ENCODE measurements around the gene SFXN2. TPM values are rescaled to one million over a fixed set of nuclear protein-coding genes. Genes with fewer than 3 reads are reported as not detected.
"Not testable (repeated sequence)": the region's sequence is repeated elsewhere in the genome, so short reads cannot be mapped to it uniquely, and the experiment has no call there.

The SFXN2 gene
- polyA plus RNA-seq, 1 donor: 27.3 TPM

GRCh38 chr10:102752934-102753664 is 38.7 kb downstream of the SFXN2 start:
- no peaks in the 10 kb centered on the region for H3K36me3 ChIP-seq (ENCODE audit: control insufficient read depth, insufficient read depth, low read length)
- WGBS (ENCODE audit: insufficient coverage, low lambda C conversion rate): no CpG with 5 or more reads among the region's 4 CpGs
- H3K27ac ChIP-seq (ENCODE audit: low read length): no peak overlapping the region
- no peaks in the 10 kb centered on the region for H3K27me3 ChIP-seq (ENCODE audit: control insufficient read depth, insufficient read depth, low read length)
- no peaks in the 10 kb centered on the region for H3K9me3 ChIP-seq (ENCODE audit: control insufficient read depth, low read depth, low read length)
- no peak overlapping the region for H3K4me3 ChIP-seq (ENCODE audit: low read length)
- H3K4me1 ChIP-seq (ENCODE audit: control insufficient read depth, insufficient read depth, low read length): no peaks in the 10 kb centered on the region
- DNase-seq: peak; percentile 39 to 55

- 100% methylated on average over 1 of the region's 1 CpG for WGBS (ENCODE audit: insufficient coverage, low lambda C conversion rate)
- H3K9me3 ChIP-seq (ENCODE audit: control insufficient read depth, low read depth, low read length): no peaks in the 10 kb centered on the region
- DNase-seq: no peak
- no peaks in the 10 kb centered on the region for H3K27me3 ChIP-seq (ENCODE audit: control insufficient read depth, insufficient read depth, low read length)
- H3K4me1 ChIP-seq (ENCODE audit: control insufficient read depth, insufficient read depth, low read length): no peaks in the 10 kb centered on the region
- H3K27ac ChIP-seq (ENCODE audit: low read length): no peak overlapping the region
- no peaks in the 10 kb centered on the region for H3K36me3 ChIP-seq (ENCODE audit: control insufficient read depth, insufficient read depth, low read length)
- no peak overlapping the region for H3K4me3 ChIP-seq (ENCODE audit: low read length)
Measured at GRCh38 chr10:102753718-102754117, 39.3 kb downstream of the SFXN2 start.

- no peaks in the 10 kb centered on the region for H3K27me3 ChIP-seq (ENCODE audit: control insufficient read depth, insufficient read depth, low read length)
- no peaks in the 10 kb centered on the region for H3K36me3 ChIP-seq (ENCODE audit: control insufficient read depth, insufficient read depth, low read length)
- no peak for DNase-seq
- no peaks in the 10 kb centered on the region for H3K4me1 ChIP-seq (ENCODE audit: control insufficient read depth, insufficient read depth, low read length)
- H3K4me3 ChIP-seq (ENCODE audit: low read length): no peak overlapping the region
- no peaks in the 10 kb centered on the region for H3K9me3 ChIP-seq (ENCODE audit: control insufficient read depth, low read depth, low read length)
- no peak overlapping the region for H3K27ac ChIP-seq (ENCODE audit: low read length)
- WGBS (ENCODE audit: insufficient coverage, low lambda C conversion rate): no CpG with 5 or more reads among the region's 6 CpGs
Measured at GRCh38 chr10:102757323-102757722, 42.9 kb downstream of the SFXN2 start.

DNA sequence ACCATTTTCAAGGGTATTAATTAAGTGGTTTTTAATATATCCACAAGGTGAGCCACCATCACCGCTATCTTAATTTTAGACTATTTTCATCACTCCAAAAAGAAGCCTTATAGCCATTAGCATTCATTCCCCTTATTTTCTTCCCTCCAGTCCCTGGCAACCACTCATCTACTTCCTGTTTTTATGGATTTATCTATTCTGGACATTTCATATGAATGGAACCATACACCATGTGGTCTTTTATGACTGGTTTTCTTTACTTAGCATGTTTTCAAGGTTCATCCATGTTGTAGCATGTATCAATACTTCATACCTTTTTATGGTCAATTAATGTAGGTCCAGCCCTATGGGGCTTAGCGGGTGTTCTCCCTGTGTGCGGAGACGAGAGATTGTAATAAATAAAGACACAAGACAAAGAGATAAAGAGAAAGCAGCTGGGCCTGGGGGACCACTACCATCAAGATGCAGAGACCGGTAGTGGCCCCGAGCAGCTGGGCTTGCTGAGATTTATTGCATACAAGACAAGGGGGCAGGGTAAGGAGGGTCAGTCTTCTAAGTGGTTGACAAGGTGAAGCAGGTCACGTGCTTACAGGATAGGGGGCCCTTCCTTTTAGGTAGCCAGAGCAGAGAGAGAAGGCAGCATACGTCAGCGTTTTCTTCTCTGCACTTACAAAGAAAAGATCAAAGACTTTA is 44.0 kb downstream of the SFXN2 start:
- DNase-seq: no peak
- H3K9me3 ChIP-seq (ENCODE audit: control insufficient read depth, low read depth, low read length): no peaks in the 10 kb centered on the region
- no peaks in the 10 kb centered on the region for H3K4me1 ChIP-seq (ENCODE audit: control insufficient read depth, insufficient read depth, low read length)
- H3K4me3 ChIP-seq (ENCODE audit: low read length): no peak overlapping the region
- no peak overlapping the region for H3K27ac ChIP-seq (ENCODE audit: low read length)
- H3K27me3 ChIP-seq (ENCODE audit: control insufficient read depth, insufficient read depth, low read length): no peaks in the 10 kb centered on the region
- peaks cover 2% of the 10 kb centered on the region for H3K36me3 ChIP-seq (ENCODE audit: control insufficient read depth, insufficient read depth, low read length)
- 83% methylated on average over 2 of the region's 9 CpGs for WGBS (ENCODE audit: insufficient coverage, low lambda C conversion rate)

GRCh38 chr10:102758933-102759262 is 44.5 kb downstream of the SFXN2 start:
- DNase-seq: not testable (repeated sequence)

DNA sequence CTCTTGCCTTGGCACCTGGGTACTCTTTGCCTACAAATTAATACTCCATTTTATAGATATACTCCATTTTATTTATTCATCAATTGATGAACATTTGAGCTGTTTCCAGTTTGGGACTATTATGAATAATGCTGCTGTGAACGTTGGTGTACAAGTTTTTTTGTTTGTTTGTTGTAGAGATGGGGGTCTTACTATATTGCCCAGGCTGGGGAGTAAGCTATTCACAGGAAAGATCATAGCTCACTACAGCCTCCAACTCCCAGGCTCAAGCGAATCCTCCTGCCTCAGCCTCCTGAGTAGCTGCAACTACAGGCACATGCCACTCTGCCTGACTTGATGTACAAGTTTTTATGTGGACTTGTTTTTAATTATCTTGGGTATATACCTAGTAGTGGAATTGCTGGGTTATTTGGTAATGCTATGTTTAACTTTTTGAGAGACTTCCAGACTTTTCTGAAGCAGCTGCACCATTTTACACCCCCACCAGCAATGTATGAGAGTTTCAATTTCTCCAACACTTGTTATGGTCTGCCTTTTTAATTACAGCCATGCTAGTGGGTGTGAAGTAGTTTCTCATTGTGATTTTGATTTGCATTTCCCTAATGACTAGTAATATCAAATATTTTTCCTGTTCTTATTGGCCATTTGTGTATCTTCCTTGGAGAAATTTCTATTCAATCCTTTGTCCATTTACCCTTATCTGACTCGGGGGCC is 45.2 kb downstream of the SFXN2 start:
- H3K4me3 ChIP-seq (ENCODE audit: low read length): no peak overlapping the region
- H3K4me1 ChIP-seq (ENCODE audit: control insufficient read depth, insufficient read depth, low read length): no peaks in the 10 kb centered on the region
- peaks cover 3% of the 10 kb centered on the region for H3K36me3 ChIP-seq (ENCODE audit: control insufficient read depth, insufficient read depth, low read length)
- 83% methylated on average over 1 of the region's 3 CpGs for WGBS (ENCODE audit: insufficient coverage, low lambda C conversion rate)
- H3K27ac ChIP-seq (ENCODE audit: low read length): no peak overlapping the region
- H3K9me3 ChIP-seq (ENCODE audit: control insufficient read depth, low read depth, low read length): no peaks in the 10 kb centered on the region
- no peaks in the 10 kb centered on the region for H3K27me3 ChIP-seq (ENCODE audit: control insufficient read depth, insufficient read depth, low read length)
- no peak for DNase-seq

More at GRCh38 chr10:102758933-102759262, 44.5 kb downstream of the SFXN2 start:
- no CpG with 5 or more reads among the region's 12 CpGs for WGBS (ENCODE audit: insufficient coverage, low lambda C conversion rate)
- not testable (repeated sequence) for H3K27me3 ChIP-seq (ENCODE audit: control insufficient read depth, insufficient read depth, low read length); H3K4me1 ChIP-seq (ENCODE audit: control insufficient read depth, insufficient read depth, low read length); H3K4me3 ChIP-seq (ENCODE audit: low read length); H3K9me3 ChIP-seq (ENCODE audit: control insufficient read depth, low read depth, low read length); H3K27ac ChIP-seq (ENCODE audit: low read length); H3K36me3 ChIP-seq (ENCODE audit: control insufficient read depth, insufficient read depth, low read length)

DNA sequence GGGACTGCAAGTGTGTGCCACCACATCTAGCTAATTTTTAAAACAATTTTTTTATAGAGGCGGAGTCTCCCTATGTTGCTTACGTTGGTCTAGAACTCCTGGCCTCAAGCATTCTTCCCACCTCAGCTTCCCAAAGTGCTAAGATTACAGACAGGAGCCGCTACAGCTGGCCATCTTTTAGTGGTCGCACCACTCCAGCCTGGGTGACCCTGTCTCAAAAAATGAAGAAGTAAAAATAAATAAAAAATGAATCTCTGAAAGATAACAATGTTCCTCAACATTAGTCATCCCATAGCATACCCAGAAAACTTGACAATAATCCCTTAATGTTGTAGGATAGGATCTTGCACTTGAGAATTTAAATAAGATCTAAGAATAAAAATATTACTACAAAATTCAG is 47.5 kb downstream of the SFXN2 start:
- no CpG with 5 or more reads among the region's 4 CpGs for WGBS (ENCODE audit: insufficient coverage, low lambda C conversion rate)
- Histone ChIP-seq H3K27me3 (ENCODE audit: control insufficient read depth, insufficient read depth, low read length) (no peaks in the 10 kb centered on the region), H3K27ac (ENCODE audit: low read length) (no peak overlapping the region)

GRCh38 chr10:102762401-102763015 is 48.1 kb downstream of the SFXN2 start:
- H3K27me3 ChIP-seq (ENCODE audit: control insufficient read depth, insufficient read depth, low read length): no peaks in the 10 kb centered on the region
- 100% methylated on average over 1 of the region's 7 CpGs for WGBS (ENCODE audit: insufficient coverage, low lambda C conversion rate)
- DNase-seq: no peak

More for the DNA sequence above, 47.5 kb downstream of the SFXN2 start:
- H3K36me3 ChIP-seq (ENCODE audit: control insufficient read depth, insufficient read depth, low read length): peaks cover 3% of the 10 kb centered on the region
- H3K4me3 ChIP-seq (ENCODE audit: low read length): no peak overlapping the region
- no peaks in the 10 kb centered on the region for H3K9me3 ChIP-seq (ENCODE audit: control insufficient read depth, low read depth, low read length)
- DNase-seq: no peak
- no peaks in the 10 kb centered on the region for H3K4me1 ChIP-seq (ENCODE audit: control insufficient read depth, insufficient read depth, low read length)

GRCh38 chr10:102763037-102763607 is 48.7 kb downstream of the SFXN2 start:
- Histone ChIP-seq H3K4me1 (ENCODE audit: control insufficient read depth, insufficient read depth, low read length) (no peaks in the 10 kb centered on the region), H3K4me3 (ENCODE audit: low read length) (no peak overlapping the region), H3K36me3 (ENCODE audit: control insufficient read depth, insufficient read depth, low read length) (peaks cover 3% of the 10 kb centered on the region), H3K27me3 (ENCODE audit: control insufficient read depth, insufficient read depth, low read length) (no peaks in the 10 kb centered on the region), H3K9me3 (ENCODE audit: control insufficient read depth, low read depth, low read length) (no peaks in the 10 kb centered on the region), H3K27ac (ENCODE audit: low read length) (no peak overlapping the region)
- DNase-seq: no peak
- WGBS (ENCODE audit: insufficient coverage, low lambda C conversion rate): no CpG with 5 or more reads among the region's 7 CpGs

More at GRCh38 chr10:102762401-102763015, 48.1 kb downstream of the SFXN2 start:
- Histone ChIP-seq H3K4me3 (ENCODE audit: low read length) (no peak overlapping the region), H3K4me1 (ENCODE audit: control insufficient read depth, insufficient read depth, low read length) (no peaks in the 10 kb centered on the region), H3K36me3 (ENCODE audit: control insufficient read depth, insufficient read depth, low read length) (peaks cover 3% of the 10 kb centered on the region), H3K27ac (ENCODE audit: low read length) (no peak overlapping the region), H3K9me3 (ENCODE audit: control insufficient read depth, low read depth, low read length) (no peaks in the 10 kb centered on the region)
